HEK293 (cell line): ENCODE results near the gene FOXS1.

Experiments used
- CTCF ChIA-PET: fragments of 350-600 bp; formaldehyde crosslinking; extraction: SDS; loops from one replicate; lab custom pipeline; 2021; ENCODE audit warnings: antibody characterized with exemption; lab: Yijun Ruan, JAX
- POLR2A ChIA-PET: fragments of 300-600 bp; formaldehyde crosslinking; extraction: SDS; loops from one replicate; lab custom pipeline; 2020; ENCODE audit warnings: antibody characterized with exemption, inconsistent platforms; lab: Yijun Ruan, JAX
- H3K27ac ChIP-seq: fragments of 200-500 bp; sonication (Bioruptor generic); 2 replicates; pipeline ENCODE4 v1.5.1; 2014; ENCODE audit warnings: low read depth, low read length, control low read depth, inconsistent platforms; ENCODE audit errors: extremely low read depth
- H3K36me3 ChIP-seq, 2 experiments: fragments of 200-500 bp in 1 of 2; sonication (Bioruptor generic) in 1 of 2; 1 replicate in 1 of 2; 2 replicates in 1 of 2; pipeline ENCODE4 v1.5.1; 2014 to 2017; ENCODE audit warnings: inconsistent platforms in 2 of 2, low read length in 2 of 2; ENCODE audit not compliant: control insufficient read depth in 2 of 2, insufficient read depth in 1 of 2
- H3K4me1 ChIP-seq: fragments of 200-500 bp; sonication (Bioruptor generic); 2 replicates; pipeline ENCODE4 v1.5.1; 2014; ENCODE audit warnings: mild to moderate bottlenecking, low read length, inconsistent platforms; ENCODE audit not compliant: control insufficient read depth, insufficient read depth
- H3K4me3 ChIP-seq: 2 replicates; pipeline ENCODE4 v1.5.1; 2011; ENCODE audit warnings: low read depth, mild to moderate bottlenecking, control low read depth, low read length, moderate library complexity
- H3K9me3 ChIP-seq: fragments of 200-500 bp; sonication (Bioruptor generic); 2 replicates; pipeline ENCODE4 v1.5.1; 2014; ENCODE audit warnings: low read depth, low read length, inconsistent platforms; ENCODE audit not compliant: control insufficient read depth, insufficient read depth
- GLIS2 ChIP-seq: fragments of 450-650 bp; formaldehyde crosslinking; IDR thresholded peaks from 2 replicates; pipeline ENCODE4 v1.5.1; 2016; ENCODE audit warnings: missing biosample characterization, missing genetic modification characterization
- SETDB1 ChIP-seq: IDR thresholded peaks from one replicate; pipeline ENCODE4 v1.6.1; 2017; ENCODE audit warnings: mild to moderate bottlenecking, low read length, moderate library complexity, mixed read lengths; ENCODE audit not compliant: insufficient read length
- ZBTB11 ChIP-seq: fragments of 450-650 bp; formaldehyde crosslinking; conservative IDR thresholded peaks from 2 replicates; pipeline ENCODE4 v1.5.1; 2016; ENCODE audit warnings: low read depth, missing biosample characterization, missing genetic modification characterization
- ZBTB48 ChIP-seq: fragments of 450-650 bp; formaldehyde crosslinking; IDR thresholded peaks from 2 replicates; pipeline ENCODE4 v1.5.1; 2016; ENCODE audit warnings: missing biosample characterization, missing genetic modification characterization
- ZNF10 ChIP-seq: fragments of 450-650 bp; formaldehyde crosslinking; IDR thresholded peaks from 2 replicates; pipeline ENCODE4 v1.5.1; 2017; ENCODE audit warnings: missing biosample characterization, missing genetic modification characterization
- ZNF175 ChIP-seq: fragments of 450-650 bp; formaldehyde crosslinking; IDR thresholded peaks from 2 replicates; pipeline ENCODE4 v1.5.1; 2016; ENCODE audit warnings: missing biosample characterization, missing genetic modification characterization
- ZNF266 ChIP-seq: fragments of 450-650 bp; formaldehyde crosslinking; IDR thresholded peaks from 2 replicates; pipeline ENCODE4 v1.5.1; 2016; ENCODE audit warnings: missing biosample characterization, missing genetic modification characterization, low read depth
- ZNF335 ChIP-seq: fragments of 450-650 bp; formaldehyde crosslinking; conservative IDR thresholded peaks from 2 replicates; pipeline ENCODE4 v1.5.1; 2016; ENCODE audit warnings: missing biosample characterization, missing genetic modification characterization
- ZNF37A ChIP-seq: fragments of 450-650 bp; IDR thresholded peaks from 2 replicates; pipeline ENCODE4 v1.5.1; 2018; ENCODE audit warnings: missing biosample characterization, missing genetic modification characterization
- ZNF529 ChIP-seq: fragments of 450-650 bp; formaldehyde crosslinking; IDR thresholded peaks from 2 replicates; pipeline ENCODE4 v1.5.1; 2017; ENCODE audit warnings: missing genetic modification characterization, missing biosample characterization; ENCODE audit not compliant: insufficient replicate concordance
- ZNF544 ChIP-seq: fragments of 450-650 bp; formaldehyde crosslinking; IDR thresholded peaks from 2 replicates; pipeline ENCODE4 v1.5.0; 2017; ENCODE audit warnings: missing biosample characterization, missing genetic modification characterization
- ZNF555 ChIP-seq: fragments of 450-650 bp; formaldehyde crosslinking; conservative IDR thresholded peaks from 2 replicates; pipeline ENCODE4 v1.5.1; 2017; ENCODE audit warnings: missing biosample characterization, mild to moderate bottlenecking, missing genetic modification characterization, inconsistent platforms
- ZNF561 ChIP-seq: fragments of 450-650 bp; IDR thresholded peaks from 2 replicates; pipeline ENCODE4 v1.5.1; 2018; ENCODE audit warnings: missing biosample characterization, missing genetic modification characterization, borderline replicate concordance
- ZNF623 ChIP-seq: fragments of 450-650 bp; formaldehyde crosslinking; IDR thresholded peaks from 2 replicates; pipeline ENCODE4 v1.5.1; 2016; ENCODE audit warnings: missing biosample characterization, missing genetic modification characterization
- ZNF768 ChIP-seq: fragments of 450-650 bp; formaldehyde crosslinking; IDR thresholded peaks from 2 replicates; pipeline ENCODE4 v1.5.1; 2018; ENCODE audit warnings: missing biosample characterization, mild to moderate bottlenecking, missing genetic modification characterization
- ZSCAN23 ChIP-seq: fragments of 450-650 bp; formaldehyde crosslinking; IDR thresholded peaks from 2 replicates; pipeline ENCODE4 v1.5.1; 2016; ENCODE audit warnings: missing biosample characterization, missing genetic modification characterization
- TF ChIP-seq, protein P1 (sequence below): fragments of 450-650 bp; formaldehyde crosslinking; IDR thresholded peaks from 2 replicates; pipeline ENCODE4 v1.5.1; 2016; ENCODE audit warnings: missing biosample characterization, missing genetic modification characterization
- TF ChIP-seq, protein P2 (sequence below): fragments of 450-650 bp; formaldehyde crosslinking; IDR thresholded peaks from 2 replicates; pipeline ENCODE4 v1.5.1; 2017; ENCODE audit warnings: missing biosample characterization, missing genetic modification characterization
- TF ChIP-seq, protein P3 (sequence below): fragments of 450-650 bp; formaldehyde crosslinking; IDR thresholded peaks from 2 replicates; pipeline ENCODE4 v1.5.1; 2016; ENCODE audit warnings: missing biosample characterization, missing genetic modification characterization, low read depth
- TF ChIP-seq, protein P4 (sequence below): fragments of 450-650 bp; formaldehyde crosslinking; IDR thresholded peaks from 2 replicates; pipeline ENCODE4 v1.5.1; 2016; ENCODE audit warnings: missing biosample characterization, missing genetic modification characterization
- TF ChIP-seq, protein P5 (sequence below): fragments of 450-650 bp; formaldehyde crosslinking; conservative IDR thresholded peaks from 2 replicates; pipeline ENCODE4 v1.5.1; 2016; ENCODE audit warnings: low read depth, missing biosample characterization, missing genetic modification characterization

Gene FOXS1

DNA sequence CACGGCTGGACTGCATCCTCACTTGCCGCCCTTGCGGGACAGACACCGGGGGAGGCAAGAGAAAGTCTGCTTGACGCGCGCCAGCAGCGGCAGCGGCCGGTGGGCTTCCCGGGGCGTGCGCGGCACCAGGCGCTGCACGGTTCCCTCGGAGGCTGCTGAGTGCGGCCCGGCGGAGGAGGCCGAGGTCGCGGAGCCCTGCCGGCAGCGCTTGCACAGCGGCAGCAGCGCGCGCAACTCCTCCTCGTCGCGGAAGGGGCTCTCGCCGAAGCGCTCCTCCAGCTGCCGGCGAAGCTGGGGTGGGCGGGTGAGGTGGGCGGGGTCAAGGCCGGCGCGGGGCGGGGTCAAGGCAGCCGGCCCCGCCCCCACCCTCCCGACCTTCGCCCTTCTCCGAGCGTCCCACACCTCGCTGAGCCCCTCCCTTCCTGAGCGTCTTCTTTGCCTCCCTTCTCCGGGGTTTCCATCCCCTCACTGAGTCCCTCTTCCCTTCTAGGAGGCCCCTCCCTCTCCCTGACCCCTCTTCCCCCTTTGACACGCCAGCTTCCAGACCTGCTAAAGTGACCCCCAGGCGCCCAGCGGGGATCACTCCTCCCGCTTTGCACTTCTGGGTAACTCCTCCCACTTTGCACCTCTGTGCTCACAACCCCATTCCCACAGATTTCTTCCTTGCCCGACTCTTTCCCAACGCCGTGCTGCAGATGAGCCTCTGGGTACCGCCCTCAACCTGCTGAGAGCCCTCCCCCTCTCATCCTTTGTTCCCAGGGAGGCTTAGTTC is 16.2 kb upstream of the FOXS1 start (continued):
- TF ChIP-seq, protein P1, sequence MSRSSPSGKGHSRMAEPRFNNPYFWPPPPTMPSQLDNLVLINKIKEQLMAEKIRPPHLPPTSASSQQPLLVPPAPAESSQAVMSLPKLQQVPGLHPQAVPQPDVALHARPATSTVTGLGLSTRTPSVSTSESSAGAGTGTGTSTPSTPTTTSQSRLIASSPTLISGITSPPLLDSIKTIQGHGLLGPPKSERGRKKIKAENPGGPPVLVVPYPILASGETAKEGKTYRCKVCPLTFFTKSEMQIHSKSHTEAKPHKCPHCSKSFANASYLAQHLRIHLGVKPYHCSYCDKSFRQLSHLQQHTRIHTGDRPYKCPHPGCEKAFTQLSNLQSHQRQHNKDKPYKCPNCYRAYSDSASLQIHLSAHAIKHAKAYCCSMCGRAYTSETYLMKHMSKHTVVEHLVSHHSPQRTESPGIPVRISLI (tag by site-specific recombination) = no peak
- TF ChIP-seq ZSCAN23 (tag by site-specific recombination) = no peak

DNA sequence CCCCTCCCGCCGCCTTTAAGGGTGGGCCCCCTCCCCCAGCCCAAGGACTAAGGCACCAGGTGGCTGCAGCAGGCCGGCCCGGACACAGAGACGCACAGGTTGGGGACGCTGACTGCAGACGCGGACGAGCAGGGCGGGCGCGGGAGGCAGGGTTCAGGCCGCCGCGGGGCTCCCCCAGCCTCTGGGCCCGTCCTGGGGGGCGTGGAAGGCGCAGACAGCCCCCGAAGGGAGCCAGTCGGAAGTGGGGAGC is 15.7 kb upstream of the FOXS1 start:
- Histone ChIP-seq H3K4me3 (peak overlapping the region; percentile 38), H3K9me3 (no peaks in the 10 kb centered on the region), H3K4me1 (0 out of 2 replicates have a peak, but pooled peaks cover 2% of the 10 kb centered on the region), H3K27ac (no peak overlapping the region), H3K36me3 (no peaks in the 10 kb centered on the region)
- CTCF ChIA-PET = interaction anchor here (3.5 to 5.2 kb wide), 2 partner anchors 8 to 91 kb away, joined by 16 to 26 read pairs; partner anchors contain the start of gene PDRG1
- POLR2A ChIA-PET = interaction anchor here (0.9 kb wide), 2 partner anchors 11 to 21 kb away, joined by 3 to 4 read pairs; no protein-coding TSS in a partner anchor
- TF ChIP-seq ZNF561 (tag by site-specific recombination) (no peak), SETDB1 (no peak), ZNF175 (tag by site-specific recombination) (no peak), ZNF10 (tag by site-specific recombination) (no peak), ZNF768 (tag by site-specific recombination) (no peak), GLIS2 (tag by site-specific recombination) (peak; percentile 71), ZNF37A (tag by site-specific recombination) (no peak), ZBTB11 (tag by site-specific recombination) (peak; percentile 58), ZNF555 (tag by site-specific recombination) (no peak), ZNF529 (tag by site-specific recombination) (no peak), ZNF335 (tag by site-specific recombination) (peak; percentile 91), ZBTB48 (tag by site-specific recombination) (peak; percentile 40; the same call in 1 of the 2 replicates), ZNF623 (no peak), ZNF266 (no peak), ZNF544 (tag by site-specific recombination) (no peak)
- TF ChIP-seq, protein P2, sequence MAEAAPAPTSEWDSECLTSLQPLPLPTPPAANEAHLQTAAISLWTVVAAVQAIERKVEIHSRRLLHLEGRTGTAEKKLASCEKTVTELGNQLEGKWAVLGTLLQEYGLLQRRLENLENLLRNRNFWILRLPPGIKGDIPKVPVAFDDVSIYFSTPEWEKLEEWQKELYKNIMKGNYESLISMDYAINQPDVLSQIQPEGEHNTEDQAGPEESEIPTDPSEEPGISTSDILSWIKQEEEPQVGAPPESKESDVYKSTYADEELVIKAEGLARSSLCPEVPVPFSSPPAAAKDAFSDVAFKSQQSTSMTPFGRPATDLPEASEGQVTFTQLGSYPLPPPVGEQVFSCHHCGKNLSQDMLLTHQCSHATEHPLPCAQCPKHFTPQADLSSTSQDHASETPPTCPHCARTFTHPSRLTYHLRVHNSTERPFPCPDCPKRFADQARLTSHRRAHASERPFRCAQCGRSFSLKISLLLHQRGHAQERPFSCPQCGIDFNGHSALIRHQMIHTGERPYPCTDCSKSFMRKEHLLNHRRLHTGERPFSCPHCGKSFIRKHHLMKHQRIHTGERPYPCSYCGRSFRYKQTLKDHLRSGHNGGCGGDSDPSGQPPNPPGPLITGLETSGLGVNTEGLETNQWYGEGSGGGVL (tag by site-specific recombination) = peak; percentile 82
- TF ChIP-seq, protein P3, sequence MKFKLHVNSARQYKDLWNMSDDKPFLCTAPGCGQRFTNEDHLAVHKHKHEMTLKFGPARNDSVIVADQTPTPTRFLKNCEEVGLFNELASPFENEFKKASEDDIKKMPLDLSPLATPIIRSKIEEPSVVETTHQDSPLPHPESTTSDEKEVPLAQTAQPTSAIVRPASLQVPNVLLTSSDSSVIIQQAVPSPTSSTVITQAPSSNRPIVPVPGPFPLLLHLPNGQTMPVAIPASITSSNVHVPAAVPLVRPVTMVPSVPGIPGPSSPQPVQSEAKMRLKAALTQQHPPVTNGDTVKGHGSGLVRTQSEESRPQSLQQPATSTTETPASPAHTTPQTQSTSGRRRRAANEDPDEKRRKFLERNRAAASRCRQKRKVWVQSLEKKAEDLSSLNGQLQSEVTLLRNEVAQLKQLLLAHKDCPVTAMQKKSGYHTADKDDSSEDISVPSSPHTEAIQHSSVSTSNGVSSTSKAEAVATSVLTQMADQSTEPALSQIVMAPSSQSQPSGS (tag by site-specific recombination) = no peak
- TF ChIP-seq, protein P4, sequence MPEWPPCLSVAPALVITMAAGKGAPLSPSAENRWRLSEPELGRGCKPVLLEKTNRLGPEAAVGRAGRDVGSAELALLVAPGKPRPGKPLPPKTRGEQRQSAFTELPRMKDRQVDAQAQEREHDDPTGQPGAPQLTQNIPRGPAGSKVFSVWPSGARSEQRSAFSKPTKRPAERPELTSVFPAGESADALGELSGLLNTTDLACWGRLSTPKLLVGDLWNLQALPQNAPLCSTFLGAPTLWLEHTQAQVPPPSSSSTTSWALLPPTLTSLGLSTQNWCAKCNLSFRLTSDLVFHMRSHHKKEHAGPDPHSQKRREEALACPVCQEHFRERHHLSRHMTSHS = no peak
- TF ChIP-seq, protein P5, sequence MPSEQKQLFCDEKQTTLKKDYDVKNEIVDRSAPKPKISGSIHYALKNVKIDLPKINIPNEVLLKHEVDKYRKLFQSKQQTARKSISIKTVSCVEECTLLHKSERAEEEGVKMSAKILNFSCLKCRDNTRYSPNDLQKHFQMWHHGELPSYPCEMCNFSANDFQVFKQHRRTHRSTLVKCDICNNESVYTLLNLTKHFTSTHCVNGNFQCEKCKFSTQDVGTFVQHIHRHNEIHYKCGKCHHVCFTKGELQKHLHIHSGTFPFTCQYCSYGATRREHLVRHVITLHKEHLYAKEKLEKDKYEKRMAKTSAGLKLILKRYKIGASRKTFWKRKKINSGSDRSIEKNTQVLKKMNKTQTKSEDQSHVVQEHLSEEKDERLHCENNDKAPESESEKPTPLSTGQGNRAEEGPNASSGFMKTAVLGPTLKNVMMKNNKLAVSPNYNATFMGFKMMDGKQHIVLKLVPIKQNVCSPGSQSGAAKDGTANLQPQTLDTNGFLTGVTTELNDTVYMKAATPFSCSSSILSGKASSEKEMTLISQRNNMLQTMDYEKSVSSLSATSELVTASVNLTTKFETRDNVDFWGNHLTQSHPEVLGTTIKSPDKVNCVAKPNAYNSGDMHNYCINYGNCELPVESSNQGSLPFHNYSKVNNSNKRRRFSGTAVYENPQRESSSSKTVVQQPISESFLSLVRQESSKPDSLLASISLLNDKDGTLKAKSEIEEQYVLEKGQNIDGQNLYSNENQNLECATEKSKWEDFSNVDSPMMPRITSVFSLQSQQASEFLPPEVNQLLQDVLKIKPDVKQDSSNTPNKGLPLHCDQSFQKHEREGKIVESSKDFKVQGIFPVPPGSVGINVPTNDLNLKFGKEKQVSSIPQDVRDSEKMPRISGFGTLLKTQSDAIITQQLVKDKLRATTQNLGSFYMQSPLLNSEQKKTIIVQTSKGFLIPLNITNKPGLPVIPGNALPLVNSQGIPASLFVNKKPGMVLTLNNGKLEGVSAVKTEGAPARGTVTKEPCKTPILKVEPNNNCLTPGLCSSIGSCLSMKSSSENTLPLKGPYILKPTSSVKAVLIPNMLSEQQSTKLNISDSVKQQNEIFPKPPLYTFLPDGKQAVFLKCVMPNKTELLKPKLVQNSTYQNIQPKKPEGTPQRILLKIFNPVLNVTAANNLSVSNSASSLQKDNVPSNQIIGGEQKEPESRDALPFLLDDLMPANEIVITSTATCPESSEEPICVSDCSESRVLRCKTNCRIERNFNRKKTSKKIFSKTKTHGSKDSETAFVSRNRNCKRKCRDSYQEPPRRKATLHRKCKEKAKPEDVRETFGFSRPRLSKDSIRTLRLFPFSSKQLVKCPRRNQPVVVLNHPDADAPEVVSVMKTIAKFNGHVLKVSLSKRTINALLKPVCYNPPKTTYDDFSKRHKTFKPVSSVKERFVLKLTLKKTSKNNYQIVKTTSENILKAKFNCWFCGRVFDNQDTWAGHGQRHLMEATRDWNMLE = no peak
